OCI-LY1 (cell line): ENCODE data around the gene CDC7.

ENCODE experiments used
- H2AFZ ChIP-seq: fragments of 200-600 bp; sonication (generic), shearing (Covaris generic); 2 replicates; pipeline ENCODE4 v1.6.0; 2014; ENCODE audit warnings: antibody characterized with exemption, mild to moderate bottlenecking, low read length
- H3F3A ChIP-seq: fragments of 200-600 bp; sonication (generic), shearing (Covaris generic); 2 replicates; pipeline ENCODE4 v1.6.0; 2014; ENCODE audit warnings: mild to moderate bottlenecking, antibody characterized with exemption, low read length, moderate library complexity; ENCODE audit not compliant: insufficient read depth
- H3K27ac ChIP-seq: fragments of 200-600 bp; sonication (generic); 2 replicates; pipeline ENCODE4 v1.5.1; 2014; ENCODE audit warnings: low read length, mixed run types, mild to moderate bottlenecking, low read depth; ENCODE audit not compliant: poor library complexity, severe bottlenecking
- H3K27me3 ChIP-seq: fragments of 200-600 bp; sonication (generic); 2 replicates; pipeline ENCODE4 v1.6.0; 2014; ENCODE audit warnings: antibody characterized with exemption, mild to moderate bottlenecking, low read length, moderate library complexity; ENCODE audit not compliant: insufficient read depth
- H3K36me3 ChIP-seq: fragments of 200-600 bp; sonication (generic); 2 replicates; pipeline ENCODE4 v1.6.1; 2014; ENCODE audit warnings: mild to moderate bottlenecking, antibody characterized with exemption, low read length, moderate library complexity, mixed read lengths; ENCODE audit not compliant: insufficient read depth
- H3K4me1 ChIP-seq: fragments of 200-600 bp; sonication (generic); 2 replicates; pipeline ENCODE4 v1.5.1; 2014; ENCODE audit warnings: mild to moderate bottlenecking, low read length, moderate library complexity; ENCODE audit not compliant: insufficient read depth, severe bottlenecking
- H3K4me2 ChIP-seq: fragments of 200-600 bp; sonication (generic), shearing (Covaris generic); 2 replicates; pipeline ENCODE4 v1.6.1; 2014; ENCODE audit warnings: low read length
- H3K4me3 ChIP-seq: fragments of 200-600 bp; sonication (generic); 2 replicates; pipeline ENCODE4 v1.5.1; 2014; ENCODE audit warnings: low read length, low read depth, mild to moderate bottlenecking, mixed read lengths; ENCODE audit not compliant: poor library complexity, severe bottlenecking
- H3K79me2 ChIP-seq: fragments of 200-600 bp; shearing (Covaris generic); 2 replicates; pipeline ENCODE4 v1.6.1; 2016; ENCODE audit warnings: mixed run types, low read length, mixed read lengths; ENCODE audit not compliant: insufficient read depth
- H3K9ac ChIP-seq: fragments of 200-600 bp; sonication (generic), shearing (Covaris generic); 2 replicates; pipeline ENCODE4 v1.6.1; 2014; ENCODE audit warnings: mild to moderate bottlenecking, low read length, mixed read lengths
- H3K9me2 ChIP-seq: fragments of 200-600 bp; sonication (generic), shearing (Covaris generic); 2 replicates; pipeline ENCODE4 v1.6.1; 2014; ENCODE audit warnings: low read depth, mild to moderate bottlenecking, low read length, mixed read lengths
- H3K9me3 ChIP-seq: fragments of 200-600 bp; shearing (Covaris generic); 2 replicates; pipeline ENCODE4 v1.6.1; 2014; ENCODE audit warnings: low read length, mixed read lengths
- H4K20me1 ChIP-seq: fragments of 200-600 bp; sonication (generic), shearing (Covaris generic); 2 replicates; pipeline ENCODE4 v1.6.0; 2016; ENCODE audit warnings: mild to moderate bottlenecking, low read length; ENCODE audit not compliant: insufficient read depth
- EZH2 ChIP-seq: fragments of 200-600 bp; sonication (generic), shearing (Covaris generic); IDR thresholded peaks from 2 replicates; pipeline ENCODE4 v1.8.0; 2017; ENCODE audit warnings: borderline replicate concordance, mixed run types, mild to moderate bottlenecking, antibody characterized with exemption, low read length, moderate library complexity, mixed read lengths
- TF ChIP-seq, protein P1 (sequence below): fragments of 200-600 bp; sonication (generic), shearing (Covaris generic); IDR thresholded peaks from 2 replicates; pipeline ENCODE4 v1.5.1; 2017; ENCODE audit warnings: mild to moderate bottlenecking, antibody characterized with exemption, low read length, moderate library complexity, mixed read lengths

The CDC7 gene

DNA sequence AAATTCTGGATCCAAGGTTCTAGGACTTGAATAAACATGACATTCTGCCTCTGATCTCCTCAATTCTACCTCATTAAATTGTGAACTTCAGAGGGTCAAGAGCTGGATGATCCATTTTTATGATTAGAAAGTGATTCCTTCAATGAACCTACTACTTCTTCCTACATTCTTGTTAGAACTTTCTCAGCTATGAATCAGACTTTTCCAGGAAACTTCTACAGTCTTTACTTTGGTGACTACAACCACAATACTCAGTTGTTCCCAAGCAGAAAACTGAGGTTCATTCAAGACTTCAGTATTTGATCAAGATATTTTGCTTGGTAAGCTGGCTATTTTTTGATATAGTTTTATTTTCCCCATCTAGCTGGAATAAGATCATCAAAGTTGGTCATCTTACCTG, 51.4 kb downstream of the CDC7 start:
- H2AFZ ChIP-seq, result no peak overlapping the region
- H3K4me1 ChIP-seq, result no peaks in the 10 kb centered on the region
- no peak overlapping the region for H3K27ac ChIP-seq
- no peak overlapping the region for H3K4me2 ChIP-seq
- H3K36me3 ChIP-seq, result no peaks in the 10 kb centered on the region
- no peaks in the 10 kb centered on the region for H3K9me3 ChIP-seq
- TF ChIP-seq, protein P1, sequence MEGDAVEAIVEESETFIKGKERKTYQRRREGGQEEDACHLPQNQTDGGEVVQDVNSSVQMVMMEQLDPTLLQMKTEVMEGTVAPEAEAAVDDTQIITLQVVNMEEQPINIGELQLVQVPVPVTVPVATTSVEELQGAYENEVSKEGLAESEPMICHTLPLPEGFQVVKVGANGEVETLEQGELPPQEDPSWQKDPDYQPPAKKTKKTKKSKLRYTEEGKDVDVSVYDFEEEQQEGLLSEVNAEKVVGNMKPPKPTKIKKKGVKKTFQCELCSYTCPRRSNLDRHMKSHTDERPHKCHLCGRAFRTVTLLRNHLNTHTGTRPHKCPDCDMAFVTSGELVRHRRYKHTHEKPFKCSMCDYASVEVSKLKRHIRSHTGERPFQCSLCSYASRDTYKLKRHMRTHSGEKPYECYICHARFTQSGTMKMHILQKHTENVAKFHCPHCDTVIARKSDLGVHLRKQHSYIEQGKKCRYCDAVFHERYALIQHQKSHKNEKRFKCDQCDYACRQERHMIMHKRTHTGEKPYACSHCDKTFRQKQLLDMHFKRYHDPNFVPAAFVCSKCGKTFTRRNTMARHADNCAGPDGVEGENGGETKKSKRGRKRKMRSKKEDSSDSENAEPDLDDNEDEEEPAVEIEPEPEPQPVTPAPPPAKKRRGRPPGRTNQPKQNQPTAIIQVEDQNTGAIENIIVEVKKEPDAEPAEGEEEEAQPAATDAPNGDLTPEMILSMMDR, result no peak
- no peak for TF ChIP-seq EZH2
- H3K27me3 ChIP-seq, result no peaks in the 10 kb centered on the region
- no peak overlapping the region for H3K4me3 ChIP-seq
- no peaks in the 10 kb centered on the region for H3K79me2 ChIP-seq
- no peaks in the 10 kb centered on the region for H3K9me2 ChIP-seq
- no peak overlapping the region for H3K9ac ChIP-seq
- H4K20me1 ChIP-seq, result no peaks in the 10 kb centered on the region
- H3F3A ChIP-seq, result no peaks in the 10 kb centered on the region

DNA sequence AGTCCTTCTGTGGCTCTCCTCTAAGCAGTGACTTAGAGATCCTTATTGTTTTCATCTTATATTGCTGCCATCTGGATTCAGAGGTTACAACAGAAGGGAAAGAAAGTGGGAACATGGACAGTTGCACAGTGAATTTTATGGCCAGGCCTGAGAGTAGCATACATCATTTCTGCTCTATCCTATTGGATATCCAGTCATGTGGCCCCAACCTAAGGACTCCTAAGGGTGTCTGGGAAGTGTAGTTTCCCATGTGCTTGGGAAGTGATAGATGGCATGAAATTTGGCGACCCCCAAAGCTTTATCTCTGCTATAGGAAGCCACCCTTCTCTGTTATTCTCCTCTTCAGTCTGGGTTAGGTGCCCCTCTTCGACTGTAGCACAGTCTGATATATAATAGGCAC, 51.9 kb downstream of the CDC7 start:
- Histone ChIP-seq H2AFZ (no peak overlapping the region), H3K4me2 (no peak overlapping the region)

DNA sequence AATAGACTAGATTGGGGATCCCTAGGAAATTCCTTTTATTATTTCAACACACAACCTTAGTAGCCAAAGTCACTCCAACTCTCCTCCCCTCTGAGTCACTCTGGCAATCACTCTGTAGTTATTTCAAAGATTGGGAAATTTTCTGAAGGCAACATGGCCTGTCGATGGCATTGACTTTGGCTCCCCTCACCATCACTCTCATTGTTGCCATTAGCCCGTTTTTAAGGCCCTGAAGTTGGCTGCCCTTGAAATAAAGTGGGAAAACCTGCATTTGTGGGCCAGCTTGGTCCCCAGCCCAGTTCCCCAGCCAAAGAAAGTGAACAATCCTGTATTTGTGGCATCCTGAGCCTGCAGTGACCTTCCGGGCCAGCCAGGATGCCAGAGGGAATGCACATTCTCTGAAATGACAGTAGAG, 52.5 kb downstream of the CDC7 start:
- H3K4me2 ChIP-seq, result no peak overlapping the region
- TF ChIP-seq, protein P1, result no peak
- TF ChIP-seq EZH2, result no peak
- no peak overlapping the region for H3K27ac ChIP-seq

More for the DNA sequence above, 51.9 kb downstream of the CDC7 start:
- no peak overlapping the region for H3K4me3 ChIP-seq
- no peaks in the 10 kb centered on the region for H3K27me3 ChIP-seq
- H3K9me2 ChIP-seq, result no peaks in the 10 kb centered on the region
- TF ChIP-seq, protein P1, result no peak
- no peak for TF ChIP-seq EZH2
- no peaks in the 10 kb centered on the region for H3K4me1 ChIP-seq
- no peaks in the 10 kb centered on the region for H3K79me2 ChIP-seq
- no peaks in the 10 kb centered on the region for H4K20me1 ChIP-seq
- H3K36me3 ChIP-seq, result no peaks in the 10 kb centered on the region
- no peak overlapping the region for H3K9ac ChIP-seq
- H3K9me3 ChIP-seq, result no peaks in the 10 kb centered on the region
- no peaks in the 10 kb centered on the region for H3F3A ChIP-seq
- H3K27ac ChIP-seq, result no peak overlapping the region

More for the DNA sequence above, 52.5 kb downstream of the CDC7 start:
- Histone ChIP-seq H3K36me3 (no peaks in the 10 kb centered on the region), H3K9me3 (no peaks in the 10 kb centered on the region), H3K79me2 (no peaks in the 10 kb centered on the region), H3K27me3 (no peaks in the 10 kb centered on the region), H2AFZ (no peak overlapping the region), H3K4me3 (no peak overlapping the region), H3K9me2 (no peaks in the 10 kb centered on the region), H4K20me1 (no peaks in the 10 kb centered on the region), H3K9ac (no peak overlapping the region), H3F3A (no peaks in the 10 kb centered on the region), H3K4me1 (no peaks in the 10 kb centered on the region)
